WTC11 (cell line): ENCODE results near the gene TOB1. TPM values are rescaled to one million over a fixed set of nuclear protein-coding genes. Genes with fewer than 3 reads are reported as not detected.
A peak's percentile ranks its signal among the peaks of the same experiment; 100 is the strongest.

Experiments used
- ATAC-seq: fragments of 200-7000 bp; cut with Tn5 transposase; 2 replicates; pipeline ENCODE4 v1.10.0; 2021; ENCODE audit warnings: mild to moderate bottlenecking, moderate library complexity
- CTCF ChIA-PET: fragments of 300-600 bp; sonication (Branson Sonifier 250); formaldehyde crosslinking; loops from one replicate; lab custom pipeline; 2021; ENCODE audit warnings: antibody characterized with exemption; lab: Charles Lee
- POLR2A ChIA-PET: fragments of 350-600 bp; sonication (Branson Sonifier 250); formaldehyde crosslinking; loops from one replicate; lab custom pipeline; 2021; ENCODE audit warnings: antibody characterized with exemption; lab: Charles Lee
- DNase-seq: peaks from one replicate; pipeline ENCODE4 v3.0.0; 2021; ENCODE audit warnings: low spot score
- H3K27ac Mint-ChIP-seq: 2 replicates; pipeline ENCODE4 v1.8.0; 2021; ENCODE audit warnings: mixed read lengths
- H3K27me3 Mint-ChIP-seq: 2 replicates; pipeline ENCODE4 v1.8.0; 2021; ENCODE audit warnings: low read depth, mild to moderate bottlenecking, moderate library complexity, mixed read lengths
- H3K36me3 Mint-ChIP-seq: 2 replicates; pipeline ENCODE4 v1.8.0; 2021; ENCODE audit warnings: mixed read lengths
- H3K4me1 Mint-ChIP-seq: 2 replicates; pipeline ENCODE4 v1.8.0; 2022; ENCODE audit warnings: mixed read lengths
- H3K4me3 Mint-ChIP-seq: 2 replicates; pipeline ENCODE4 v1.8.0; 2021; ENCODE audit warnings: mild to moderate bottlenecking, moderate library complexity, mixed read lengths
- H3K9me3 Mint-ChIP-seq: 2 replicates; pipeline ENCODE4 v1.8.0; 2021; ENCODE audit warnings: mixed read lengths
- CREB1 ChIP-seq: sonication (generic); formaldehyde crosslinking; IDR thresholded peaks from 2 replicates; pipeline ENCODE4 v1.8.0; 2023; ENCODE audit warnings: mild to moderate bottlenecking, missing genetic modification reagents
- E2F4 ChIP-seq: sonication (generic); formaldehyde crosslinking; IDR thresholded peaks from 2 replicates; pipeline ENCODE4 v1.8.1; 2022; ENCODE audit warnings: low read depth, mild to moderate bottlenecking, moderate library complexity, missing genetic modification reagents, borderline replicate concordance
- EMX1 ChIP-seq: fragments of 250-450 bp; sonication (Bioruptor Pico); IDR thresholded peaks from 2 replicates; pipeline ENCODE4 v1.8.0; 2021; ENCODE audit warnings: mild to moderate bottlenecking
- FOXP1 ChIP-seq: sonication (generic); formaldehyde crosslinking; IDR thresholded peaks from 2 replicates; pipeline ENCODE4 v1.8.0; 2022; ENCODE audit warnings: missing genetic modification reagents, mild to moderate bottlenecking, moderate library complexity, borderline replicate concordance
- FOXP4 ChIP-seq: sonication (generic); formaldehyde crosslinking; IDR thresholded peaks from 2 replicates; pipeline ENCODE4 v1.8.0; 2022; ENCODE audit warnings: mild to moderate bottlenecking, missing genetic modification reagents
- GABPB1 ChIP-seq: sonication (generic); formaldehyde crosslinking; IDR thresholded peaks from 2 replicates; pipeline ENCODE4 v1.8.1; 2023; ENCODE audit warnings: mild to moderate bottlenecking, missing genetic modification reagents
- IRF2 ChIP-seq: sonication (generic); formaldehyde crosslinking; IDR thresholded peaks from 2 replicates; pipeline ENCODE4 v1.8.0; 2022; ENCODE audit warnings: low read depth, missing genetic modification reagents, borderline replicate concordance
- MLX ChIP-seq: sonication (generic); formaldehyde crosslinking; IDR thresholded peaks from 2 replicates; pipeline ENCODE4 v1.8.1; 2023; ENCODE audit warnings: mild to moderate bottlenecking, missing genetic modification reagents, moderate library complexity
- MXD4 ChIP-seq: fragments of 250-450 bp; sonication (Bioruptor Pico); IDR thresholded peaks from 2 replicates; pipeline ENCODE4 v1.8.0; 2021; ENCODE audit warnings: mild to moderate bottlenecking, moderate library complexity, borderline replicate concordance
- NR1H2 ChIP-seq: sonication (generic); formaldehyde crosslinking; IDR thresholded peaks from 2 replicates; pipeline ENCODE4 v1.9.0; 2021; ENCODE audit warnings: mild to moderate bottlenecking, moderate library complexity, missing genetic modification reagents
- ZBTB43 ChIP-seq: sonication (generic); formaldehyde crosslinking; IDR thresholded peaks from 2 replicates; pipeline ENCODE4 v1.8.1; 2023; ENCODE audit warnings: mild to moderate bottlenecking, missing genetic modification reagents
- ZMAT4 ChIP-seq: fragments of 250-450 bp; sonication (Bioruptor Pico); IDR thresholded peaks from 2 replicates; pipeline ENCODE4 v1.9.0; 2021; ENCODE audit warnings: mild to moderate bottlenecking
- ZNF281 ChIP-seq: sonication (generic); formaldehyde crosslinking; IDR thresholded peaks from 2 replicates; pipeline ENCODE4 v1.8.0; 2023; ENCODE audit warnings: mild to moderate bottlenecking, missing genetic modification reagents
- ZNF396 ChIP-seq: fragments of 250-450 bp; sonication (Bioruptor Pico); IDR thresholded peaks from 2 replicates; pipeline ENCODE4 v1.8.0; 2021; ENCODE audit warnings: mild to moderate bottlenecking, moderate library complexity, borderline replicate concordance
- ZNF423 ChIP-seq: fragments of 250-450 bp; sonication (Bioruptor Pico); IDR thresholded peaks from 2 replicates; pipeline ENCODE4 v2.1.2; 2022; ENCODE audit warnings: mild to moderate bottlenecking, moderate library complexity
- ZNF425 ChIP-seq: fragments of 250-450 bp; sonication (Bioruptor Pico); conservative IDR thresholded peaks from 2 replicates; pipeline ENCODE4 v1.9.0; 2021; ENCODE audit warnings: mild to moderate bottlenecking
- total RNA-seq: library from RNA; stranded (reverse); gene quantifications from 3 replicates; pipeline ENCODE4 v1.2.3, GENCODE V29; 2021

TOB1 gene
- total RNA-seq, 1 experiment from 2014 or later, result 36.0 TPM

GRCh38 chr17:50904518-50905459 lies 38.6 kb upstream of the TOB1 start:
- Mint-ChIP-seq H3K36me3 (no peaks in the 10 kb centered on the region), H3K27me3 (no peaks in the 10 kb centered on the region), H3K9me3 (no peaks in the 10 kb centered on the region), H3K4me1 (peaks cover 58% of the 10 kb centered on the region), H3K4me3 (no peak overlapping the region), H3K27ac (no peak overlapping the region)
- ChIA-PET CTCF (interaction anchor here (0.7 to 2.6 kb wide), 12 partner anchors 12 to 354 kb away, joined by 3 to 15 read pairs (median 6); partner anchors contain the start of gene TOB1), POLR2A (interaction anchor here (0.7 to 6.7 kb wide), 4 partner anchors 13 to 38 kb away, joined by 3 to 47 read pairs (median 3); partner anchors contain the start of gene TOB1)
- DNase-seq, result no peak
- peak; percentile 35 for ATAC-seq
- TF ChIP-seq EMX1 (CRISPR knock-in tag) (no peak), ZNF425 (no peak), GABPB1 (CRISPR knock-in tag) (peak; percentile 19; the same call in 1 of the 2 replicates), E2F4 (no peak), ZMAT4 (CRISPR knock-in tag) (no peak), MXD4 (CRISPR knock-in tag) (no peak), FOXP1 (no peak), NR1H2 (CRISPR knock-in tag) (no peak), IRF2 (no peak), ZNF396 (CRISPR knock-in tag) (no peak), ZNF281 (CRISPR knock-in tag) (no peak), FOXP4 (no peak), ZNF423 (0 out of 2 replicates have a peak, but pooled peaks have one; percentile 19), ZBTB43 (CRISPR knock-in tag) (no peak), CREB1 (CRISPR knock-in tag) (no peak), MLX (no peak)
